B cell (primary cell): ENCODE measurements around the gene PIP4P1. TPM values are rescaled to one million over a fixed set of nuclear protein-coding genes. Genes with fewer than 3 reads are reported as not detected.
"Not testable (repeated sequence)": the region's sequence is repeated elsewhere in the genome, so short reads cannot be mapped to it uniquely, and the experiment has no call there.

Source experiments
- ATAC-seq: fragments of 200-7000 bp; cut with Tn5 transposase; one replicate; pipeline ENCODE4 v1.10.0; 2021; ENCODE audit warnings: low read depth, mild to moderate bottlenecking, moderate number of reproducible peaks, moderate library complexity
- CTCF ChIA-PET: fragments of 350-600 bp; sonication (Branson Sonifier 250); formaldehyde crosslinking; loops from one replicate; lab custom pipeline; 2021; ENCODE audit warnings: antibody characterized with exemption, inconsistent platforms; lab: Charles Lee
- POLR2A ChIA-PET: fragments of 350-600 bp; sonication (Branson Sonifier 250); formaldehyde crosslinking; loops from one replicate; lab custom pipeline; 2021; ENCODE audit warnings: antibody characterized with exemption; lab: Charles Lee
- DNase-seq: peaks from one replicate; pipeline ENCODE4 v3.0.0; 2013
- H2AFZ ChIP-seq: 2 replicates; pipeline ENCODE4 v1.6.1; 2012; ENCODE audit warnings: mild to moderate bottlenecking, low read depth, low read length; ENCODE audit not compliant: insufficient read depth, poor library complexity, severe bottlenecking
- H3K27ac ChIP-seq, 2 donors: 1 replicate in 1 of 2; 2 replicates in 1 of 2; pipeline ENCODE4 v1.5.1; 2012 to 2013; ENCODE audit warnings: low read length in 2 of 2, mild to moderate bottlenecking in 2 of 2, moderate library complexity in 1 of 2
- H3K27me3 ChIP-seq, 4 experiments: fragments of 200-600 bp in 1 of 4; sonication (generic) in 1 of 4; replicated peaks in 1 of 4; 1 replicate in 2 of 4; 2 replicates in 2 of 4; pipeline versions ENCODE4 v1.6.1 to v1.7.0; 2013 to 2016; ENCODE audit warnings: low read length in 3 of 4, mild to moderate bottlenecking in 2 of 4, mixed read lengths in 1 of 4, moderate library complexity in 1 of 4; ENCODE audit not compliant: insufficient read depth in 4 of 4, control insufficient read depth in 3 of 4; ENCODE audit errors: control extremely low read depth in 1 of 4
- H3K36me3 ChIP-seq, 2 experiments: replicated peaks in 1 of 2; 1 replicate in 1 of 2; 2 replicates in 1 of 2; pipeline versions ENCODE4 v1.6.1 to v1.7.1; 2013; ENCODE audit warnings: low read length in 1 of 2; ENCODE audit not compliant: insufficient read depth in 2 of 2, control insufficient read depth in 1 of 2; ENCODE audit errors: control extremely low read depth in 1 of 2, extremely low read depth in 1 of 2
- H3K4me1 ChIP-seq, 2 donors: fragments of 200-600 bp in 1 of 2; sonication (generic) in 1 of 2; 1 replicate in 1 of 2; 2 replicates in 1 of 2; pipeline versions ENCODE4 v1.5.1 to v1.6.1; 2013 to 2017; ENCODE audit warnings: low read length in 2 of 2; ENCODE audit not compliant: control insufficient read depth in 2 of 2, insufficient read depth in 2 of 2
- H3K4me2 ChIP-seq: replicated peaks from 2 replicates; pipeline ENCODE3; 2012; ENCODE audit warnings: mild to moderate bottlenecking, low read depth, low read length; ENCODE audit not compliant: poor library complexity, severe bottlenecking
- H3K4me3 ChIP-seq, 5 experiments: fragments of 200-600 bp in 1 of 5; sonication (generic) in 1 of 5; 1 replicate in 3 of 5; 2 replicates in 2 of 5; pipeline versions ENCODE4 v1.5.1 to v1.7.0; 2011 to 2016; ENCODE audit warnings: low read length in 4 of 5, mild to moderate bottlenecking in 4 of 5, low read depth in 2 of 5, control low read depth in 1 of 5, moderate library complexity in 1 of 5; ENCODE audit not compliant: insufficient read depth in 1 of 5; ENCODE audit errors: control extremely low read depth in 1 of 5, extremely low read depth in 1 of 5
- H3K79me2 ChIP-seq: fragments of 200-600 bp; sonication (generic); one replicate; pipeline ENCODE4 v1.6.0; 2016; ENCODE audit warnings: low read length; ENCODE audit not compliant: control insufficient read depth, insufficient read depth
- H3K9ac ChIP-seq: fragments of 200-600 bp; sonication (generic); 2 replicates; pipeline ENCODE4 v1.6.1; 2017; ENCODE audit warnings: mild to moderate bottlenecking, low read length, moderate library complexity
- H3K9me3 ChIP-seq, 3 donors: one replicate each; pipeline versions ENCODE4 v1.6.1 to v1.7.1; 2013; ENCODE audit warnings: low read length in 2 of 3; ENCODE audit not compliant: control insufficient read depth in 2 of 3, insufficient read depth in 1 of 3; ENCODE audit errors: control extremely low read depth in 1 of 3
- H4K20me1 ChIP-seq: 2 replicates; pipeline ENCODE4 v1.6.0; 2012; ENCODE audit warnings: mild to moderate bottlenecking, low read length; ENCODE audit not compliant: insufficient read depth, control insufficient read depth, poor library complexity, severe bottlenecking
- H3K27ac Mint-ChIP-seq: one replicate; pipeline ENCODE4 v1.8.0; 2021; ENCODE audit warnings: mixed read lengths
- H3K27me3 Mint-ChIP-seq: one replicate; pipeline ENCODE4 v1.8.0; 2021; ENCODE audit warnings: mixed read lengths
- H3K4me1 Mint-ChIP-seq: one replicate; pipeline ENCODE4 v1.8.0; 2021; ENCODE audit warnings: mixed read lengths
- H3K4me3 Mint-ChIP-seq: one replicate; pipeline ENCODE4 v1.8.0; 2021; ENCODE audit warnings: mixed read lengths
- H3K9me3 Mint-ChIP-seq: one replicate; pipeline ENCODE4 v1.8.0; 2022; ENCODE audit warnings: mixed read lengths; ENCODE audit not compliant: insufficient read depth
- CTCF ChIP-seq: fragments of 200-600 bp; IDR thresholded peaks from one replicate; pipeline ENCODE4 v1.8.0; 2022; ENCODE audit warnings: antibody characterized with exemption, mild to moderate bottlenecking
- EZH2 ChIP-seq: IDR thresholded peaks from 2 replicates; pipeline ENCODE4 v1.6.1; 2012; ENCODE audit warnings: borderline replicate concordance, low read depth, mild to moderate bottlenecking, moderate library complexity, low read length; ENCODE audit not compliant: insufficient read depth, poor library complexity, severe bottlenecking
- WGBS: methylation state at CpG from one replicate; pipeline ENCODE4 v1.1.5; 2013; ENCODE audit warnings: missing lambda C conversion rate; ENCODE audit not compliant: insufficient coverage; 5-methylcytosine and 5-hydroxymethylcytosine counted together
- intact Hi-C: fragments of 100-400 bp; cut with micrococcal nuclease; formaldehyde crosslinking; loops from one replicate; pipeline ENCODE4 v1.10.0; 2022
- polyA plus RNA-seq: library from polyadenylated mRNA; depleted of rRNA; stranded (reverse); fragments of >200 nt; gene quantifications from 2 replicates; pipeline ENCODE4 v1.2.3, GENCODE V29; 2012
- total RNA-seq, 2 donors: library from RNA; stranded (reverse); fragments of 120-200 nt in 1 of 2; gene quantifications; 1 replicate in 1 of 2; 2 replicates in 1 of 2; pipeline versions ENCODE4 v1.2.3 to v1.2.4, GENCODE V29; 2013 to 2022

Gene PIP4P1
- total and polyA plus RNA-seq, 2 donors (not counting 1 experiment from before 2014, with no cell fraction given), result 97.5 to 183 TPM

GRCh38 chr14:20506276-20506675 is 45.0 kb upstream of the PIP4P1 start:
- POLR2A ChIA-PET, H3K27ac ChIP-seq, CTCF ChIA-PET, H3K36me3 ChIP-seq, H4K20me1 ChIP-seq, H3K27me3 ChIP-seq, H3K9me3 Mint-ChIP-seq, H3K27ac Mint-ChIP-seq, H3K9ac ChIP-seq, H3K27me3 Mint-ChIP-seq, H3K79me2 ChIP-seq, H2AFZ ChIP-seq, intact Hi-C loops, H3K4me3 ChIP-seq, H3K4me2 ChIP-seq, ATAC-seq, H3K4me3 Mint-ChIP-seq, DNase-seq, H3K9me3 ChIP-seq: not testable (repeated sequence)
- peaks cover 17% of the 10 kb centered on the region for H3K4me1 Mint-ChIP-seq
- no CpG with 5 or more reads among the region's 30 CpGs for WGBS
- peaks cover 9 to 12% of the 10 kb centered on the region in 2 donors for H3K4me1 ChIP-seq

GRCh38 chr14:20503898-20504297 is 42.7 kb upstream of the PIP4P1 start:
- Histone ChIP-seq H3K36me3 (no peaks in the 10 kb centered on the region), H3K4me3 (no peak overlapping the region), H4K20me1 (no peaks in the 10 kb centered on the region), H3K4me1 (peaks cover 8 to 9% of the 10 kb centered on the region in 2 donors), H2AFZ (peak overlapping the region; percentile 64), H3K9ac (peak overlapping the region; percentile 8), H3K4me2 (peak overlapping the region; percentile 46), H3K27me3 (no peaks in the 10 kb centered on the region), H3K79me2 (no peaks in the 10 kb centered on the region), H3K27ac (no peak overlapping the region), H3K9me3 (no peaks in the 10 kb centered on the region)
- ChIA-PET CTCF (no interaction called here), POLR2A (no interaction called here)
- TF ChIP-seq EZH2, result no peak
- no peak for TF ChIP-seq CTCF
- intact Hi-C loops, result no loop called here
- Mint-ChIP-seq H3K27me3 (no peaks in the 10 kb centered on the region), H3K4me3 (peak overlapping the region; percentile 44), H3K9me3 (no peaks in the 10 kb centered on the region), H3K27ac (peak overlapping the region; percentile 57), H3K4me1 (peaks cover 28% of the 10 kb centered on the region)
- DNase-seq, result peak; percentile 51
- 14% methylated on average over 5 of the region's 6 CpGs for WGBS
- peak; percentile 45 for ATAC-seq
